IMR-90 (cell line): ENCODE measurements around the gene MYADM. TPM values are rescaled to one million over a fixed set of nuclear protein-coding genes. Genes with fewer than 3 reads are reported as not detected.

Experiments
- ATAC-seq: fragments of 200-7000 bp; cut with Tn5 transposase; 2 replicates; pipeline ENCODE4 v1.9.1; 2020; ENCODE audit warnings: low read depth, mild to moderate bottlenecking, moderate library complexity
- BruUV-seq: library from RNA; stranded (reverse); fragments of 400-500 nt; replicated peaks from 2 replicates; lab custom pipeline; 2021; lab: Mats Ljungman, UMichigan
- CTCF ChIA-PET: fragments of 300-600 bp; formaldehyde crosslinking; extraction: SDS; loops from one replicate; lab custom pipeline; 2021; ENCODE audit warnings: antibody characterized with exemption; lab: Yijun Ruan, JAX
- POLR2A ChIA-PET: fragments of 300-600 bp; sonication (Branson Sonifier 250); formaldehyde crosslinking; loops from one replicate; lab custom pipeline; 2022; ENCODE audit warnings: antibody characterized with exemption; ENCODE audit not compliant: unreplicated experiment; lab: Charles Lee
- DNase-seq: peaks from one replicate; pipeline ENCODE4 v3.0.0; 2013
- H2AFZ ChIP-seq: replicated peaks from 2 replicates; pipeline ENCODE3; 2013; ENCODE audit warnings: low read length, mild to moderate bottlenecking; ENCODE audit not compliant: poor library complexity
- H2AK5ac ChIP-seq: 2 replicates; pipeline ENCODE4 v1.6.1; 2013; ENCODE audit warnings: low read depth, low read length, inconsistent platforms
- H2AK9ac ChIP-seq: replicated peaks from 2 replicates; pipeline ENCODE3; 2013; ENCODE audit warnings: mild to moderate bottlenecking, low read depth, low read length, moderate library complexity; ENCODE audit not compliant: poor library complexity
- H2BK120ac ChIP-seq: 2 replicates; pipeline ENCODE4 v1.6.1; 2013; ENCODE audit warnings: low read depth, low read length, inconsistent platforms
- H2BK15ac ChIP-seq: 3 replicates; pipeline ENCODE4 v1.6.1; 2013; ENCODE audit warnings: low read depth, low read length, inconsistent platforms
- H2BK20ac ChIP-seq: 2 replicates; pipeline ENCODE4 v1.6.1; 2013; ENCODE audit warnings: low read depth, mild to moderate bottlenecking, inconsistent platforms, low read length, moderate library complexity
- H2BK5ac ChIP-seq: 2 replicates; pipeline ENCODE4 v1.6.1; 2013; ENCODE audit warnings: mild to moderate bottlenecking, low read depth, low read length, inconsistent platforms; ENCODE audit not compliant: poor library complexity, severe bottlenecking
- H3K14ac ChIP-seq: replicated peaks from 2 replicates; pipeline ENCODE4 v1.6.1; 2013; ENCODE audit warnings: low read depth, low read length, inconsistent platforms
- H3K18ac ChIP-seq: 2 replicates; pipeline ENCODE4 v1.6.1; 2013; ENCODE audit warnings: low read depth, low read length, control low read depth
- H3K23ac ChIP-seq: 2 replicates; pipeline ENCODE4 v1.6.1; 2013; ENCODE audit warnings: low read depth, low read length, inconsistent platforms
- H3K27ac ChIP-seq: 2 replicates; pipeline ENCODE4 v1.5.1; 2013; ENCODE audit warnings: mild to moderate bottlenecking, control low read depth, low read length; ENCODE audit not compliant: insufficient read depth
- H3K27me3 ChIP-seq: 2 replicates; pipeline ENCODE4 v1.6.1; 2013; ENCODE audit warnings: low read length; ENCODE audit not compliant: control insufficient read depth, insufficient read depth
- H3K36me3 ChIP-seq: 2 replicates; pipeline ENCODE4 v1.6.1; 2013; ENCODE audit warnings: low read length, mixed read lengths; ENCODE audit not compliant: control insufficient read depth, insufficient read depth
- H3K4ac ChIP-seq: 2 replicates; pipeline ENCODE4 v1.6.1; 2013; ENCODE audit warnings: low read depth, low read length, inconsistent platforms
- H3K4me1 ChIP-seq: 2 replicates; pipeline ENCODE4 v1.6.1; 2013; ENCODE audit warnings: low read length, mixed read lengths; ENCODE audit not compliant: control insufficient read depth, insufficient read depth
- H3K4me2 ChIP-seq: 2 replicates; pipeline ENCODE4 v1.6.1; 2013; ENCODE audit warnings: low read depth, mild to moderate bottlenecking, control low read depth, low read length, moderate library complexity
- H3K4me3 ChIP-seq: 2 replicates; pipeline ENCODE4 v1.5.1; 2013; ENCODE audit warnings: low read depth, mild to moderate bottlenecking, control low read depth, low read length, moderate library complexity; ENCODE audit not compliant: insufficient read depth
- H3K56ac ChIP-seq: 2 replicates; pipeline ENCODE4 v1.6.1; 2013; ENCODE audit warnings: low read length, inconsistent platforms; ENCODE audit not compliant: insufficient read depth; ENCODE audit errors: extremely low read depth
- H3K79me1 ChIP-seq, 2 experiments: 2 replicates each; pipeline ENCODE4 v1.6.1; 2013; ENCODE audit warnings: low read length in 2 of 2, inconsistent platforms in 1 of 2, low read depth in 1 of 2
- H3K9ac ChIP-seq: 2 replicates; pipeline ENCODE4 v1.6.1; 2013; ENCODE audit warnings: low read depth, low read length, control low read depth
- H3K9me1 ChIP-seq: 2 replicates; pipeline ENCODE4 v1.6.1; 2013; ENCODE audit warnings: low read length, inconsistent platforms; ENCODE audit not compliant: insufficient read depth
- H3K9me3 ChIP-seq: 2 replicates; pipeline ENCODE4 v1.6.1; 2013; ENCODE audit warnings: low read length; ENCODE audit not compliant: control insufficient read depth, insufficient read depth
- H4K20me1 ChIP-seq: 2 replicates; pipeline ENCODE4 v1.6.1; 2013; ENCODE audit warnings: low read length, inconsistent platforms; ENCODE audit not compliant: insufficient read depth
- H4K5ac ChIP-seq: 2 replicates; pipeline ENCODE4 v1.6.1; 2013; ENCODE audit warnings: mild to moderate bottlenecking, low read depth, low read length, control low read depth
- H4K8ac ChIP-seq, 2 experiments: 2 replicates each; pipeline ENCODE4 v1.6.1; 2013; ENCODE audit warnings: low read depth in 2 of 2, low read length in 2 of 2, control low read depth in 1 of 2, inconsistent platforms in 1 of 2
- H4K91ac ChIP-seq: 2 replicates; pipeline ENCODE4 v1.6.1; 2013; ENCODE audit warnings: low read depth, low read length, inconsistent platforms; ENCODE audit not compliant: insufficient read depth
- CEBPB ChIP-seq: IDR thresholded peaks from 2 replicates; pipeline ENCODE4 v1.6.1; 2012; ENCODE audit warnings: low read depth, low read length, improper control_type of control experiment
- MAZ ChIP-seq: IDR thresholded peaks from 2 replicates; pipeline ENCODE4 v1.6.1; 2012; ENCODE audit warnings: low read depth, mild to moderate bottlenecking, low read length, improper control_type of control experiment, moderate library complexity, borderline replicate concordance
- MXI1 ChIP-seq: IDR thresholded peaks from 2 replicates; pipeline ENCODE4 v1.6.1; 2012; ENCODE audit warnings: low read depth, mild to moderate bottlenecking, low read length, moderate library complexity, borderline replicate concordance
- NFE2L2 ChIP-seq: fragments of 150-350 bp; IDR thresholded peaks from 2 replicates; pipeline ENCODE4 v1.6.1; 2016; ENCODE audit warnings: low read depth, mild to moderate bottlenecking, low read length
- POLR2A ChIP-seq: IDR thresholded peaks from 2 replicates; pipeline ENCODE4 v1.6.1; 2012; ENCODE audit warnings: mild to moderate bottlenecking, low read depth, low read length
- RCOR1 ChIP-seq: IDR thresholded peaks from 2 replicates; pipeline ENCODE4 v1.6.1; 2012; ENCODE audit warnings: mild to moderate bottlenecking, low read length, improper control_type of control experiment; ENCODE audit not compliant: insufficient replicate concordance
- RFX5 ChIP-seq: IDR thresholded peaks from 2 replicates; pipeline ENCODE4 v1.8.0; 2012; ENCODE audit warnings: low read depth, mild to moderate bottlenecking, low read length, moderate library complexity
- SMC3 ChIP-seq: fragments of 150-350 bp; IDR thresholded peaks from 2 replicates; pipeline ENCODE4 v1.6.1; 2016; ENCODE audit warnings: low read depth, mild to moderate bottlenecking, antibody characterized with exemption, low read length, moderate library complexity
- WGBS, 2 experiments: methylation state at CpG; one replicate each; pipeline versions ENCODE4 v1.1.5 to v1.1.7; 2013; ENCODE audit warnings: missing lambda C conversion rate in 2 of 2; ENCODE audit not compliant: insufficient read length in 1 of 2; ENCODE audit errors: extremely low coverage in 2 of 2; 5-methylcytosine and 5-hydroxymethylcytosine counted together
- dilution Hi-C: fragments of 300-500 bp; cut with HindIII; formaldehyde crosslinking; loops from one replicate; pipeline ENCODE4 v1.14.3; 2018; ENCODE audit warnings: low sequenced_read_pairs; ENCODE audit not compliant: unreplicated experiment
- in situ Hi-C: fragments of 300-500 bp; cut with MboI; formaldehyde crosslinking; loops from 3 replicates; pipeline ENCODE4 v1.14.3; 2019; ENCODE audit warnings: low sequenced_read_pairs, inconsistent platforms, mixed read lengths
- intact Hi-C: fragments of 100-400 bp; cut with micrococcal nuclease; formaldehyde crosslinking; loops from 2 replicates; pipeline ENCODE4 v1.10.0; 2022
- polyA plus RNA-seq, 3 experiments: library from polyadenylated mRNA; depleted of rRNA; stranded (reverse); fragments of >200 nt; gene quantifications; 2 replicates each; pipeline ENCODE4 v1.2.3, GENCODE V29; 2012; ENCODE audit warnings: low replicate concordance in 1 of 3
- total RNA-seq: library from RNA; depleted of rRNA; stranded (reverse); fragments of >200 nt; gene quantifications from 2 replicates; pipeline ENCODE4 v1.2.3, GENCODE V29; 2012
- TF ChIP-seq, protein P1 (sequence below): conservative IDR thresholded peaks from 2 replicates; pipeline ENCODE4 v1.5.1; 2012; ENCODE audit warnings: mild to moderate bottlenecking, low read depth, low read length, improper control_type of control experiment

MYADM gene
- total and polyA plus RNA-seq, 2 of the 4 experiments (the other 2 are of a cell fraction): 4.8 to 96.1 TPM

DNA sequence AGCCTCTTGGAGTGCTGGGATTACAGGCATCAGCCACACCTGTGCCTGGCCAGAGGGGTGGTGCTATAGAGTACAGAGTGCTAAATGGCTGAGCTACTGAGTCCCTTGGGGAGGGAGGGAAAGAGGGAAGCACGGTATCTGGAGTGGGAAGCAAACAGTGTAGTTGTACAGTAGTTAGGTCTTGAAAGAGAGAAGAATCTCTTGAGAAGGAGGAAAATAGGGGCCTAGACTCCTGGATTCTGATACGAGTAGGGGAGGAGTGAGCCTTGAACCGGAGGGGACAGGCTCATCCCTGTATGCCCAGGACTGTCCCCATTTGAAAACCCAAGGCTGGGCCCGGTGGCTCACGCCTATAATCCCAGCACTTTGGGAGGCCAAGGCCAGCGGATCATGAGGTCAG, 5.1 kb downstream of the MYADM start:
- TF ChIP-seq, protein P1, sequence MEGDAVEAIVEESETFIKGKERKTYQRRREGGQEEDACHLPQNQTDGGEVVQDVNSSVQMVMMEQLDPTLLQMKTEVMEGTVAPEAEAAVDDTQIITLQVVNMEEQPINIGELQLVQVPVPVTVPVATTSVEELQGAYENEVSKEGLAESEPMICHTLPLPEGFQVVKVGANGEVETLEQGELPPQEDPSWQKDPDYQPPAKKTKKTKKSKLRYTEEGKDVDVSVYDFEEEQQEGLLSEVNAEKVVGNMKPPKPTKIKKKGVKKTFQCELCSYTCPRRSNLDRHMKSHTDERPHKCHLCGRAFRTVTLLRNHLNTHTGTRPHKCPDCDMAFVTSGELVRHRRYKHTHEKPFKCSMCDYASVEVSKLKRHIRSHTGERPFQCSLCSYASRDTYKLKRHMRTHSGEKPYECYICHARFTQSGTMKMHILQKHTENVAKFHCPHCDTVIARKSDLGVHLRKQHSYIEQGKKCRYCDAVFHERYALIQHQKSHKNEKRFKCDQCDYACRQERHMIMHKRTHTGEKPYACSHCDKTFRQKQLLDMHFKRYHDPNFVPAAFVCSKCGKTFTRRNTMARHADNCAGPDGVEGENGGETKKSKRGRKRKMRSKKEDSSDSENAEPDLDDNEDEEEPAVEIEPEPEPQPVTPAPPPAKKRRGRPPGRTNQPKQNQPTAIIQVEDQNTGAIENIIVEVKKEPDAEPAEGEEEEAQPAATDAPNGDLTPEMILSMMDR: no peak
- TF ChIP-seq SMC3 (no peak), RCOR1 (no peak), NFE2L2 (no peak), MXI1 (no peak), RFX5 (no peak), CEBPB (no peak), POLR2A (no peak; the same call in 1 of the 2 replicates), MAZ (no peak)
- no peak overlapping the region for H2AK5ac ChIP-seq
- H3K4me3 ChIP-seq: no peak overlapping the region
- H3K4me1 ChIP-seq: no peaks in the 10 kb centered on the region
- H2AFZ ChIP-seq: no peak overlapping the region
- H4K91ac ChIP-seq: no peak overlapping the region
- ChIA-PET POLR2A (no interaction called here), CTCF (interaction anchor here (0.5 kb wide), 1 partner anchor 14 kb away, joined by 4 read pairs; no protein-coding TSS in a partner anchor)
- DNase-seq (no peak), ATAC-seq (no peak)
- H3K4me2 ChIP-seq: no peak overlapping the region
- dilution Hi-C loops (no loop called here), intact Hi-C loops (no loop called here), in situ Hi-C loops (loop anchor here (10.0 kb wide), 1 partner anchor 582 kb away; no protein-coding TSS in a partner anchor)
- H3K27me3 ChIP-seq: no peaks in the 10 kb centered on the region
- H3K36me3 ChIP-seq: peaks cover 44% of the 10 kb centered on the region
- peaks cover 7% of the 10 kb centered on the region; the same call in 1 of the 2 replicates for H3K9me1 ChIP-seq
- no peak overlapping the region for H2BK120ac ChIP-seq
- peaks cover 13 to 60% of the 10 kb centered on the region in 2 experiments for H3K79me1 ChIP-seq
- H4K20me1 ChIP-seq: peaks cover 64% of the 10 kb centered on the region
- no peak overlapping the region for H2BK15ac ChIP-seq
- H2BK5ac ChIP-seq: no peak overlapping the region
- no peak overlapping the region for H3K9ac ChIP-seq
- 100% methylated on average over 4 of the region's 6 CpGs; no CpG with 5 or more reads in 1 of the 2 experiments for WGBS, 2 experiments
- no peak overlapping the region for H3K18ac ChIP-seq
- no peak overlapping the region for H3K23ac ChIP-seq
- H2BK20ac ChIP-seq: no peak overlapping the region
- no peak overlapping the region for H2AK9ac ChIP-seq
- H3K27ac ChIP-seq: no peak overlapping the region
- H3K4ac ChIP-seq: no peak overlapping the region
- no TSS peak for BruUV-seq
- H4K5ac ChIP-seq: no peak overlapping the region
- H3K9me3 ChIP-seq: no peaks in the 10 kb centered on the region
- H4K8ac ChIP-seq: no peak overlapping the region
- no peak overlapping the region for H3K56ac ChIP-seq
- H3K14ac ChIP-seq: no peak overlapping the region
